Activated CD4-positive, alpha-beta T cell treated with anti-CD3 and anti-CD28 coated beads, Interleukin-2, Interleukin-6, amounts not matched to agents 100 ng/mL and 50 ng/mL, durations not matched to agents 16 hours and 8 hours (primary cell): ENCODE results near the gene TRIM65.
A peak's percentile ranks its signal among the peaks of the same experiment; 100 is the strongest.
"Not testable (repeated sequence)": the region's sequence is repeated elsewhere in the genome, so short reads cannot be mapped to it uniquely, and the experiment has no call there.

ENCODE experiments used
- DNase-seq: peaks from one replicate; pipeline ENCODE4 v3.0.0-alpha.2; 2020

Gene TRIM65

DNA sequence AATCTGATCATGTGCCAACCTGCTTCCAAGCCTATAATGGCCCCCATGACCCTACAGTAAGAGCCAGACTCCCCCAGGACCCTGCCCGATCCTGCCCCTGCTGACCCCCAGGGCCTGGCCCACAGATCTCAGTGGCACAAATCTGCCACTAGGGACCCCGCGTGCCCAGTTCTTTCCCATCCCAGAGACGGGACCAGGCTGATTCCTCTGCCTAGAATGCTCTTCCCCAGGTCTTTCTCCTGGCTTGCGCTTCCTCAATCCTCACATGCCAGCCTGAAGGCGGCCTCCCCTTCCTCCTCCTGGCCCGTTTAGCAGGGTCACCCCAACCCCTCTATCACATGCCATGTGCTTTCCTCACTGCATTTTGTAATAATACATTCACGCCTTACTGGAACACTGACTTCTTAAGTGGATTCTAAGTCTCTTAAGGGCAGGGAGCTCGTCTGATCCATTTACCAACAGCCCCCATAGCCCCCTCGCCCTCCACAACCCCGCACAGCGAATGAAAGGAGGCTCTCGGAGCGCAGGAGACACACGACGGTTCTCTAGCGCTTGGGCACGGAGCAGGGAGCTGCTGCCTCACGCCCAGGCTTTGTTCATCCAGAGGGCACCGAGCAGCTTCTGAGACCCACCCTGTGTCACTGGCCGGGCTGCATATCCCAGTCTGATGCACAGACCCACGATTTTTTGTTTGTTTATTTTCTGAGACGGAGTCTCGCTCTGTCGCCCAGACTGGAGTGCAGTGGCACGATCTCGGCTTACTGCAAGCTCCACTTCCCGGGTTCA lies 1.2 kb downstream of the TRIM65 start:
- peak; percentile 43 for DNase-seq

DNA sequence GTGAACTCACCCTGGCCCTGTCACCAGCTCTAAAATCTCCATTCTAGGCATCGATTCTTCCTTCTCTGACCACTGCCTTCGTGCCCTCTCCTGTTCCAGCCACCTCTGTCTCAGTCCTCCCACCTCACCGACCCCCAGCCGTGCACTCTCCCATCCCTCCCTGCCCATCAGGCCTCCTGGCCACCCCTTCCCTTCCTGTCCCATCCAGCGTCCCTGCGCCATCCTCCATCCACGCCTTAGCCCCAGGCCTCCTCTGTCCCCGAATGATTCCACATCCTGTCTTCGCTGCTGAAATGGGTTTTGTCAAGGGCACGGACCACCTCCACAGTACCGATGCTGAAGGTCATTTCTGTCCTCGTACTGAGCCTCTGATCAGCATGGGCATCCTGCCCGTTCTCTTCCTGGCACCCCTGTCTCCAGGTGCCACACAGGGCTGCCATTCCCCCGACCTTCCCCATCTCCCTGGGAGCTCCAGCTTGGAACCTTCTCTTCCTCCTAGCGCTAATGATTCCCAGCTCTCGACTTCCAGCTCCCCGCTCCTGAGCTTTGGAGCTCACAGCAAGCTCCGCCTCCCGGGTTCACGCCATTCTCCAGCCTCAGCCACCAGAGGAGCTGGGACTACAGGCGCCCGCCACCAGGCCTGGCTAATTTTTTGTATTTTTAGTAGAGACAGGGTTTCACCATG lies 2.6 kb downstream of the TRIM65 start:
- DNase-seq = no peak

DNA sequence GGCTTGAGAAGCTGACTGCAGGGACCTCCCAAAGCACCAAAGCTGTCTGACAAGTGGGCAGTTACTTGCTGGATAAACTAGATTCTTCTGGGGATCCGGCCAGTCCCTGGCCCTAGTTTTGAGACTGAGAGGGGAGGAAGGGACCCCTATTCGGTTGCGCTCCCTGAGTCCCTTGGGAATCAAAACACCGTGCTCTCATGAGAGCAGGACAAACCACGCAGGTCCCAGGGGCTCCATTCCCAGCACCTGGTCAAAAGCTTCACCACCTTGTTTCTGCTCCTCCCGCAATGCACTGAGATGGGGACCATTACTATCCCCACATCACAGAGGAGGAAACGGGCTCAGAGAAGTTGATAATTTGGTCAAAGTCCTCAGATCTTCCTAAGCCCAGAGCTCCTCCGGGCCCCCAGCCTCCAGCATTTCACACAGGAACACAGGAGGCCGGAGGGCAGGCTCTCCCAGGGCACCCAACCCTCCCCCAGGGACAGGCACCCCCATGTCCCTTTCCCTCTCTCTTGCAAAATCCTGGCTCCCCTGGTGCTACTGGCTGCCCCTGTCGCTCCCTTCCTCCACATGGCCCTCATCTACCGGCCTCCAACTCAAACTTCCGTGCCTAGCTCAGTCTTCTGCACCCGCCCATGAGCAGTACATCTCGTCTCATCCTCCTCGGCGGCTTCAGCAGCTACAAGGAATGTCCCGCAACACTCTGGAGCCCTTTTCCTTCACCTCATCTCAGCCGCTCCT lies 3.3 kb downstream of the TRIM65 start:
- DNase-seq = no peak

GRCh38 chr17:75892556-75893224 lies 4.1 kb downstream of the TRIM65 start:
- no peak for DNase-seq

- DNase-seq = no peak
Observed at GRCh38 chr17:75891605-75892555, 4.9 kb downstream of the TRIM65 start.

DNA sequence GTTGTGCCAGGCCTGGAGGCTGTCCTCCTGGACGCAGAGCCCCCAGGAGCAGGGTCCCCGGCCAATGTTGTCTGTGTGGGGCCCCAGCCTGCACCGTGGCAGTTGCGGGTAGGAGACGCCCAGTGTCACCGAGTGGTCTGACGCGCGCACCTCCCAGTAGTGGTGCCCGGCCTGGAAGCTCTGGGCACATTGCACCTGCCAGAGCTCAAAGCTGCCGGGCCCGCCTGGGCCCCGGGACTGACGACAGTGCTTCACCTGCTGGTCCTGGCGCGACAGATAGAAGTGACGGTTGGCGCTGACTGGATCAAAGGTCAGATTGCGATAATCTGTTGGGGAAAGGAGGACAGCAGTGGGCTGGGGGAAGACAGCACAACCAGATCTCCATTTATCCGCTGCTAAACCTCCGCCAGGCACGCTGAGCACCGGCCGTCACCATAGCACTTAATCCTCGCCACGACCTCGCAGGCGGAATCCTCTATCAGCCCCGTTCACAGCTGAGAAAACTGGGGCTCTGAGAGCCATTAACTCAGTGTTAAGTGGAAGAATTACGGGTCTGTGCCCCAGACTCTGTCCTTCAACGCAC lies 5.6 kb downstream of the TRIM65 start:
- no peak for DNase-seq

- no peak for DNase-seq
Observed at GRCh38 chr17:75889454-75889853, 7.3 kb downstream of the TRIM65 start.

- DNase-seq = no peak
Observed at GRCh38 chr17:75888484-75888883, 8.3 kb downstream of the TRIM65 start.

- DNase-seq = not testable (repeated sequence)
Observed at GRCh38 chr17:75885860-75886259, 10.9 kb downstream of the TRIM65 start.

GRCh38 chr17:75885431-75885830 lies 11.3 kb downstream of the TRIM65 start:
- DNase-seq = no peak

DNA sequence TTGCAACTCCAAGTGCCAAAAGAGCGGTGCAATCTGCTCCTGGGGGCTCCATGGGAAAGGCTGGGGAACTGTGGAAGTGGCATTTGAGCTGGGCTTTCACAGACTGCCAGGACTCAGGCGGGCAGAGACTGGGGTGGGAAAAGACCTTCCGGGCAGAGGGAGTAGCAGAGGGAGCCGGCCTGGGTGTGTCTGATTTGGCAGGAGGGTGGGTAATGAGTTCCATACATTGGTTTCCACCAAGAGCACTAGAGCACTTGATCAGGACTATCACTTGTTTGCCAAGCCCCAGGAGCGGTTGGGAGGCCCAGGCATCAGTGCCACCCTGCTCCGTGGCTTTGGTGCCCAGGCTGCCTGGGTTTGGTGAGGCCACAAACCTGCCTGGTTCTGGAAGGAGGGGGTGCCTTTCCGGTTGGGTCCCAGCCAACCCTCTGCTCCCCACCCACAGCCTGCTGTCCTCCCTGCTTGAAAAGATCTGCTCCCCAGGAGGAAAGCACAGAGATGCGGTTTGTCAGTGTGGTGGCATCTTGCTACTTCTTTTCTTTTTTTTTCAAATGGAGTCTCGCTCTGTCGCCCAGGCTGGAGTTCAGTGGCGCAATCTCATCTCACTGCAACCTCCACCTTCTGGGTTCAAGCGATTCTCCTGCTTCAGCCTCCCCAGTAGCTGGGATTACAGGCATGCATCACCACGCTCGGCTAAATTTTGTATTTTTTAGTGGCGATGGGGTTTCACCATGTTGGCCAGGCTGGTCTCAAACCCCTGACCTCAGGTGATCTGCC lies 14.9 kb downstream of the TRIM65 start:
- no peak for DNase-seq

DNA sequence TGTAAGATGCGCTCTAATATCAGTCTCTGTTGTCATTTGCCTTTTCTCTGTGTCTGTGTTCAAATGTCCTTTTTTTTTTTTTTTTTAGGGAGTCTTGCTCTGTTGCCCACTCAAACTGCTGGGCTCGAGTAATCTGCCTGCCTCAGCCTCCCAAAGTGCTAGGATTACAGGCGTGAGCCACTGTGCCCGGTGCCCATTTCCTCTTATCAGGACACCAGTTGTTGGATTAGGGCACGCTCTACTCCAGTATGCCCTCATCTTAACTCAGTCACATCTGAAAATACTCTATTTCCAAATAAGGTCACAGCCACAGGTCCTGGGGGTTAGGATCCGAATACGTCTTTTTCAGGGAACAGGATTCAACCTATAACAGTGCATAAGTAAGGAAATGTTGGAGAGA lies 16.5 kb downstream of the TRIM65 start:
- DNase-seq = no peak

DNA sequence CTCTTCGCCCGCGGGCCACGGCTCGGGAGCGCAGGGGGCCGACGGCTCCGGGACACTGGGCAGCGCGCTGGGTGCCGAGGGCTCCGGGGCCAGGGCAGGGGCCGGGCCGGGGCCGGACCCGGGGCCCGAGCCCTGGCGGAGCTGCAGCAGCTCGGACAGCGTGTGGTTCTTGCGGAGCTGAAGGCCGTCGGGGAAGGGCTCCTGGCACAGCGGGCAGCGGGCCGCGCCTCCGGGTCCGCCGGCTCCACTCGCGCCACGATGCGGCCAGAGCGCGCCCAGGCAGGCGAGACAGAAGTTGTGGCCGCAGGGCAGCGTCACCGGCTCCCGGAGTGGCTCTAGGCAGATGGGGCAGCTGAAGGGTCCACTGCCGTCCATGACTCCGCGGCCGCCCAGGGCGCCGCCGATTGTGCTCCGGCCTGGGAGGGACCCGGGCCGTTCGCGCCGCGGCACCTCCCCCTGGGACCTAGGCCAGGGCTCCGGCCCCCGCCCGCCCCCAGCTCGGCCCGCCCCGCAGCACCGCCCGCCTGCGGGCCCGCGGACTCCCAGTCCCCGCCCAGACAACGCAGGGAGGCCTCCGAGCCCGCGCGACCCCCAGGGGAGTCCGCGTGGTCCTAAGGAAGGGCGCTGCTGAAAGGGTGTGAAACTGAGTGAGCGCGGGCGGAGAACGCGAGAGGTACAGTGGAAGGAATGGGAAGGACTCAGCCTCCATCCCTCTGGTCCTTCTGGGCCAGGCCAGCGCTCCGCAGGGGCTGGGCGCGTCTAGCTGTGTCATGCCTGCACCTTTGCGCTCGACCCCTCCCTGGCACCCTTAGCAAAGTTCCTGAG lies 18.4 kb downstream of the TRIM65 start, which contains the start of gene TRIM47:
Gene TRIM47, minus strand, starts transcription at position 408 of the 825 bp plus-strand sequence. Its CDS starts 33 bp downstream, at position 375.
- DNase-seq = peak; percentile 55

- DNase-seq = peak; percentile 83
Observed at GRCh38 chr17:75877752-75878173, 19.0 kb downstream of the TRIM65 start.

- peak; percentile 66 for DNase-seq
Observed at GRCh38 chr17:75876938-75877751, 19.6 kb downstream of the TRIM65 start.

DNA sequence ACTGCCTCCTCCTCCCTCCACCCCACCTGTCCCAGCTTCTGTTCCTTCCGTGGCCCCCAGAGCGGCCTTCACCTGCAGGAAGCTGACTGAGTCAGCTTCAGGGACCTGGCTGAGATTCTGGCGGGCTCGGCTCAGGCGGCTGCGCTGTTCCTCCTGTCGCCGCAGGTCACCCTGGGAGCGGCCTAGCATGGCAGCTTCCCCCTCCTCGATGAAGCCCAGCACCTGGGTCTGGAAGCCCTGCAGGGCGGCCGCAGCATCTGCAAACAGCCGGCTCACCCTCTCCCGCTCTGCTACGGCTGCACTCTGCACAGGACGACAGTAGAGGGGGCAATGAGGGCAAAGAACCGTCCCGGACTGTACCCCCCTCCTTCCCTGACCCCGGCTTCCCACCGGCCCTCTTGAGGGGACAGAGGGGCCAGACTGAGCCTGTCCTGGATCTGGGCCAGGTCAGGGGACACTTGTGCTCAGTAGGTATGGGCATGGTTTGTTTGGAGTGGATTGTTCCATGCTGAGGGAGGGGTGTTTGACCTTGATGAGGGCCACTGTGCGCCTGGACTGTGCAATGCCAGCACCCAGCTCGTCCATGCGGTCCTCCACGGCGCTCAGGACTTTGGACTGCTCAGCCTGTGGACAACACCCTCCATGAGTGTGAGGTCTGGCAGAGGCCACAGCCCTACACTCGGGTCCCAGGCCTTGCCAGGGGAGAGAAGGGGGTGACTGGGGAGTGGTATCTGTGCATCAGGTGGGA lies 20.4 kb downstream of the TRIM65 start:
- peak; percentile 86 for DNase-seq

DNA sequence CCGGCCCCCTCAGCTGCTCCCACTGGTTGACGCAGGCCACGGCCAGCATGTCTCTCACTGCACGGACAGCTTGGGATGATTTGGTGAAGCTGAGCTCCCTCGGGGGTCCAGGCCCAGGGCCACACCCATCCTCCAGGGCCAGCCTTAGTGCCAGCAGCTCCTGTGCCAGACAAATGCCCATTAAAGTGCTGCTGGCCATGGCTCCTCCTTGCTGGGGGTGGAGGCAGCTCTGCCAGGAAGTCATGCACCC lies 20.9 kb downstream of the TRIM65 start:
- DNase-seq = no peak
